GM12865 (cell line): ENCODE results near the gene FSIP2.

Experiments
- DNase-seq: peaks from one replicate; pipeline ENCODE4 v3.0.0; 2010; ENCODE audit warnings: low read depth
- H3K4me3 ChIP-seq: 2 replicates; pipeline ENCODE4 v1.5.1; 2011; ENCODE audit warnings: mild to moderate bottlenecking, low read depth, low read length, control low read depth
- CTCF ChIP-seq: IDR thresholded peaks from 2 replicates; pipeline ENCODE4 v1.5.1; 2011; ENCODE audit warnings: low read length, control low read depth, low read depth, inconsistent platforms; ENCODE audit not compliant: insufficient read depth; ENCODE audit errors: missing control alignments

Gene FSIP2

GRCh38 chr2:185736210-185736609 is 2.4 kb upstream of the FSIP2 start:
- no peak overlapping the region for H3K4me3 ChIP-seq
- no peak for TF ChIP-seq CTCF
- no peak for DNase-seq

- DNase-seq = no peak
- no peak overlapping the region for H3K4me3 ChIP-seq
- TF ChIP-seq CTCF = no peak
Observed at GRCh38 chr2:185745864-185746859, 7.6 kb downstream of the FSIP2 start.

GRCh38 chr2:185757356-185757755 is 18.8 kb downstream of the FSIP2 start:
- H3K4me3 ChIP-seq = no peak overlapping the region
- TF ChIP-seq CTCF = no peak
- no peak for DNase-seq

- DNase-seq = no peak
- no peak for TF ChIP-seq CTCF
Observed at GRCh38 chr2:185771396-185771795, 32.8 kb downstream of the FSIP2 start.

GRCh38 chr2:185780890-185781289 is 42.3 kb downstream of the FSIP2 start:
- DNase-seq = no peak
- no peak overlapping the region for H3K4me3 ChIP-seq
- TF ChIP-seq CTCF = no peak

More at GRCh38 chr2:185771396-185771795, 32.8 kb downstream of the FSIP2 start:
- H3K4me3 ChIP-seq = no peak overlapping the region

- no peak for DNase-seq
- no peak overlapping the region for H3K4me3 ChIP-seq
- no peak for TF ChIP-seq CTCF
Observed at GRCh38 chr2:185782223-185782769, 43.7 kb downstream of the FSIP2 start.
